Activated naive CD4-positive, alpha-beta T cell treated with anti-CD3 and anti-CD28 coated beads, Interleukin-2, amount 50 U/mL, for 24 hours (primary cell): ENCODE data around the gene RETREG1.
"Not testable (repeated sequence)": the region's sequence is repeated elsewhere in the genome, so short reads cannot be mapped to it uniquely, and the experiment has no call there.

ENCODE experiments used
- H3K27ac Mint-ChIP-seq: one replicate; pipeline ENCODE4 v1.8.0; 2021; ENCODE audit warnings: mild to moderate bottlenecking, mixed read lengths
- H3K27me3 Mint-ChIP-seq: one replicate; pipeline ENCODE4 v1.8.0; 2021; ENCODE audit warnings: mixed read lengths
- H3K36me3 Mint-ChIP-seq: one replicate; pipeline ENCODE4 v1.8.0; 2021; ENCODE audit warnings: mixed read lengths
- H3K4me1 Mint-ChIP-seq: one replicate; pipeline ENCODE4 v1.8.0; 2021; ENCODE audit warnings: mixed read lengths
- H3K4me3 Mint-ChIP-seq: one replicate; pipeline ENCODE4 v1.8.0; 2021; ENCODE audit warnings: mild to moderate bottlenecking, mixed read lengths
- H3K9me3 Mint-ChIP-seq: one replicate; pipeline ENCODE4 v1.8.0; 2021; ENCODE audit warnings: mixed read lengths

The RETREG1 gene

DNA sequence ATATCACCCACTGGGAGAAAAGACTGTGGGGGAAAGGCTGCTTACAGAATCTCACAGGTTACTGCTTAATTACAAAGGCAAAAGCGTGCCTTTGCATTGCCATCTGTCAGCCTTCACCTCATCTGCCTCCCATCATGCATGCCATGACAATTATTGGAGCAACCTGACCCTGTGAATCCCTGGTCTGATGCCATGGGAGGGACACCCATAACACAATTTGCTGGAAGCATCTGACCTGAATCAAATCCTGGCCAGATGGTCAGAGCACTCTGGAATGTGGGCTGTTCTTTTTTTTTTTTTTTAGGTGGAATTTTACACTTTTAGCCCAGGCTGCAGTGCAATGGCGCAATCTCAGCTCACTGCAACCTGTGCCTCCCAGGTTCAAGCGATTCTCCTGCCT lies 11.6 kb upstream of the RETREG1 start:
- H3K27ac Mint-ChIP-seq = peak overlapping the region; percentile 46
- no peaks in the 10 kb centered on the region for H3K36me3 Mint-ChIP-seq
- H3K9me3 Mint-ChIP-seq = no peaks in the 10 kb centered on the region
- H3K4me3 Mint-ChIP-seq = no peak overlapping the region
- H3K4me1 Mint-ChIP-seq = peaks cover 72% of the 10 kb centered on the region
- H3K27me3 Mint-ChIP-seq = no peaks in the 10 kb centered on the region

DNA sequence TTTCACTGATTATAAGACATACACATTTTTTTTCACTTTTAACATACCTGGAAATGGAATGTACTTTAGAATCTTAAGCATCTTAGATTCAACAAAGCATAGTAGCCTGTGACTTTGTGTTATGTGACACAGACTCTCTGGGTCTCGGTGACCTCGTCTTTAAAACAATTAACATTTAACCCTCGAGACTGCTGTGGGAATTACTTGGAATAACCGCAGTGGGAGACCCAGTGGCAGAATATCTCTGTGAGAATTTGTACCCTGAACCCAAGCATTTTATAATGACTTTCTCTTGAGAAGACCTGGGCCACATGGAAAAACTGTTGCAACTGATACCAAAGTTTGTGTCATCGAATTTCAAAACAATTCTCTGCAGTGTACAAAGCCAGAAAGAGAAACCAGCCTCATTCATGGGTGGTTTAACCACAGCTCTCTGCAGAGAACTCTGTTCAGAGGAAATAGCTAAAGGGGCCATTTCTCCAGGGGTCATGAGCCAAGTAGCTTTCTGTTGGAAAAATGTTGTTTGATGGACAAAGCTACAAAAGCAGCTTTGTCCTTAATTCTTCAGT lies 10.0 kb upstream of the RETREG1 start:
- Mint-ChIP-seq H3K4me3 (peak overlapping the region; percentile 43), H3K27ac (peak overlapping the region; percentile 98)

DNA sequence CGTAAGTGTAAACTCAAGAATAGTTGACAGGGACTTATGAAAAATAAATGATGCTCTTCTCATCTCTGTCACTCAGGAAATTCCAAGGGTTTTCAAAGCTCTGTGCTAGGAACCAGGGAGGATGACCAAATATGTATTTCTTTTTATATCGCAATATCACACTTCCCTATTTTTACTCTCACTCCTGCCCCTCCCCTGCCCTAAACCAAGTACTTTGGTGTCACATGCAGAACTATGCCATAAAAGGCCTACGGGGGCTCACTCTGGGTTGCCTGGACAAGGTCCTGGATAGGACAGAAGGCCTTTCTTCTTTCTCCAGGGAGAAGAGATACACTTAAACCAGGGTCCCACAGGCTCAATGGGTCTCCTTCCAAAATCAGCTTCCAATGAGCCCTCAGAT lies 8.3 kb upstream of the RETREG1 start:
- no peaks in the 10 kb centered on the region for H3K27me3 Mint-ChIP-seq
- H3K4me3 Mint-ChIP-seq = no peak overlapping the region
- peaks cover 73% of the 10 kb centered on the region for H3K4me1 Mint-ChIP-seq
- peak overlapping the region; percentile 79 for H3K27ac Mint-ChIP-seq
- no peaks in the 10 kb centered on the region for H3K9me3 Mint-ChIP-seq
- no peaks in the 10 kb centered on the region for H3K36me3 Mint-ChIP-seq

More for the DNA sequence above, 10.0 kb upstream of the RETREG1 start:
- H3K4me1 Mint-ChIP-seq = peaks cover 73% of the 10 kb centered on the region
- H3K27me3 Mint-ChIP-seq = no peaks in the 10 kb centered on the region
- no peaks in the 10 kb centered on the region for H3K36me3 Mint-ChIP-seq
- no peaks in the 10 kb centered on the region for H3K9me3 Mint-ChIP-seq

DNA sequence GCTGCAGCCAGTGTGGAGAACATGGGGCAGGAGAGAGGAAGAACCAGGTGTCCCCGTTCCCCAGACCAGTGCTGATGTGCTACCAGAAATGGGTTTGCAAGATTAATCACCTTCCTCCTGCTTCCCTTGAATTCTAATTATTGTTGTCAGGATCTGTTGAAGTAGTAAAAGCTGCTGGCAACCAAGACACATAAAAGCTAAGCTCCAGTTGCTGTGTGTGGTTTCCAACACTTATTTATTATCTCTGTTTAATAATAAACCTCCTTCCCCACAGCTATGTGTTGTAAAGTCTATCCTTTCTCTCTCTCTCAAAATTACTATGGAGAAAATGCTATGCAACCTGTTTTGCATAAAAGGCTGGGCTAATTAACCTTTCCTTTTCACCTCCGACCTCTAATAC lies 2.3 kb upstream of the RETREG1 start:
- H3K9me3 Mint-ChIP-seq = no peaks in the 10 kb centered on the region
- no peak overlapping the region for H3K4me3 Mint-ChIP-seq
- H3K27me3 Mint-ChIP-seq = no peaks in the 10 kb centered on the region
- no peaks in the 10 kb centered on the region for H3K36me3 Mint-ChIP-seq
- no peak overlapping the region for H3K27ac Mint-ChIP-seq
- H3K4me1 Mint-ChIP-seq = peaks cover 41% of the 10 kb centered on the region

DNA sequence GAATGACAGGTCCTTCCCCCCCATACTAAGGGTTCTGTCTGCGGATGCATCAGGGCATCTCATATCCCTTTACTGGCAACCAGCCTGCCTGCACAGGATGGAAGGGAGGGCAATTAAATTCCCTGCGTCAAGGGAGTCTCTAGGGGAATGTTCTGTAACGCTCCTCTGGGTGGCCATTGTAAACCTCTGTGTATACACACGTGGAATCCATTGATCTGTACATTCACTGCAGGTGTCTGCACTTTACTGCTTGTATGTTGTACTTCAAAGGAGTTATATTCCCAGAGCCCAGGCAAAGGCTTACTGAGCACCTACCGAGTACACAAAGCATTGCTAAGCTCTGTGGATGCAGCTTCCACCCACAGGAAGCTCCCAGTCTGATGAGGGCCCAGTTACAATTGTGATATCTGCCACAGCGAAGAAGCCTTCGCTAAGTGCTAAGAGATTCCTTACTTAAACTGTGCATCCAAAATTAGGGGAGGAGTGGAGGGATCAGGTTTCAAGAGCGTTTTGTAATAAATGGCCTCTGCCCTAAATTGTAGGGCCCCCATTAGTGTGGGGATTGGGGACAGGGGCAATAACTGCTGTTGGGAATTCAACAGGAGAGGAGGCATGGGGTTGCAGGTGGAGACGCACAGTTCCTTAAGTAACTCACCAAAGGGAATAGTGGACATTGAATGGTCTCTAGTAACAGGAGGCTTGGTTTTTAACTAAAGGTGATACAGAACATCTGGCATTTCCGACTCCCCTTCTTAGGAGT lies 1.5 kb upstream of the RETREG1 start:
- Mint-ChIP-seq H3K9me3 (no peaks in the 10 kb centered on the region), H3K27me3 (no peaks in the 10 kb centered on the region), H3K4me1 (peaks cover 46% of the 10 kb centered on the region), H3K4me3 (no peak overlapping the region), H3K36me3 (no peaks in the 10 kb centered on the region), H3K27ac (no peak overlapping the region)

DNA sequence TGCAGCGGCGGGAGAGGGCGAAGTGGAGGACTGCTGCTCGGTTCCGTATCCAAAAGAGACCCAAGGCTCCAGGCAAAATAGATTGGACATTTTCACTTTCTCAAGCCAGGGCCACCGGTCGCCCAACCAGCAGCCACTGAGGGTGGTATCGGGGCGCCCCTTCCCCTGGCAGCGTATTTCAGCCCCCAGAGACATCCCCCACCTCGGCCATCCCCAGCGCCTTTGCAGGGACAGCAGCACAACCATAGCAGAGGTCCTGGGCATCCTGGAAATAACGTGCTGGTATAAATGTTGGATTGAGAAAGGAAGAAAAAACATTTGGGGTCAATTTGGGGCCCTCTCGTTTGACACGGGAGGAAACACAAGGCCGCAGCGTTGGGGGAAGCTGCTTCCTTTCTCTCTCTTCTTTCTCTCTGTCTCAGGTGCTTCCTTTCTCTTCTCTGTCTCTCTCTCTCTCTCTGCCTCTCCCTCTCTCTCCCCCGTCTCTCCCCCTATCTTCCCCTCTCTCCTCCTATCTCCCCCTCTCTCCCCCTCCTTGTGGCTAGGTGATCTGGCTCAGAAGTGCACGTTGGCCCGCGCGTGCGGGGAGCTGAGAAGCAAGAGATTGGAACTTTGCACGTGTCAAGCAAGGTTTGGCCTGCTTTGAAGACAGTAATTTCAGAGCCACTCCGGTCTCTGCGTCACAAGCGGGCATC lies 624 bp upstream of the RETREG1 start:
- Mint-ChIP-seq H3K9me3 (no peaks in the 10 kb centered on the region), H3K27me3 (no peaks in the 10 kb centered on the region), H3K36me3 (no peaks in the 10 kb centered on the region), H3K27ac (no peak overlapping the region), H3K4me3 (no peak overlapping the region), H3K4me1 (peaks cover 55% of the 10 kb centered on the region)

GRCh38 chr5:16615741-16616535 lies 859 bp downstream of the RETREG1 start:
- Mint-ChIP-seq H3K27me3 (no peaks in the 10 kb centered on the region), H3K4me1 (peaks cover 59% of the 10 kb centered on the region), H3K4me3 (peak overlapping the region; percentile 91)

GRCh38 chr5:16612007-16612406 lies 4.8 kb downstream of the RETREG1 start:
- peaks cover 10% of the 10 kb centered on the region for H3K36me3 Mint-ChIP-seq
- peak overlapping the region; percentile 85 for H3K27ac Mint-ChIP-seq
- H3K27me3 Mint-ChIP-seq = no peaks in the 10 kb centered on the region
- H3K4me1 Mint-ChIP-seq = peaks cover 84% of the 10 kb centered on the region
- H3K4me3 Mint-ChIP-seq = peak overlapping the region; percentile 40
- H3K9me3 Mint-ChIP-seq = no peaks in the 10 kb centered on the region

More at GRCh38 chr5:16615741-16616535, 859 bp downstream of the RETREG1 start:
- Mint-ChIP-seq H3K9me3 (no peaks in the 10 kb centered on the region), H3K27ac (peak overlapping the region; percentile 94), H3K36me3 (peaks cover 8% of the 10 kb centered on the region)

- not testable (repeated sequence) for H3K27me3 Mint-ChIP-seq
- peaks cover 91% of the 10 kb centered on the region for H3K4me1 Mint-ChIP-seq
Measured at GRCh38 chr5:16610896-16611295, 5.9 kb downstream of the RETREG1 start.

GRCh38 chr5:16609412-16609811 lies 7.4 kb downstream of the RETREG1 start:
- Mint-ChIP-seq H3K27ac (peak overlapping the region; percentile 49), H3K36me3 (peaks cover 20% of the 10 kb centered on the region), H3K27me3 (no peaks in the 10 kb centered on the region), H3K4me1 (peaks cover 94% of the 10 kb centered on the region), H3K4me3 (no peak overlapping the region), H3K9me3 (no peaks in the 10 kb centered on the region)

More at GRCh38 chr5:16610896-16611295, 5.9 kb downstream of the RETREG1 start:
- H3K4me3 Mint-ChIP-seq, H3K9me3 Mint-ChIP-seq: not testable (repeated sequence)
- peak overlapping the region; percentile 51 for H3K27ac Mint-ChIP-seq
- peaks cover 19% of the 10 kb centered on the region for H3K36me3 Mint-ChIP-seq

DNA sequence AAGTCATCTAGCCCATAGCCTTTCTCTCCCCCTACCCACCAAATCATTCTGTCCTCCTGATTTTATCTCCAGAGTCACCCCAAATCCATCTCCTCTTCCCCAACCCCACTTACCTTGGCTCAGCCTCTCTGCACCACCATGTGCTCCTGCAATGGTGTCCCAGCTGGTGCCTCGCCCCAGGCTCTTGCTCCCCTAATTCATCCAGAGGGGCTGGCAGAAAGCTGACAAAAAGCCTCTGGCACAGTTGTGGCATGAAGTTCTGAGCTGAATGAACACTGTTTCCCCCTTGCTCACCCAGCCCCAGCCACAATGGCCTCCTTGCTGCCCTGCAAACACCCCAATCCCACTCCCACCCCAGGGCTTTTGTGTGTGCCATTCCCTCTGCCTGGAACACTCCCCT lies 10.2 kb downstream of the RETREG1 start:
- H3K4me3 Mint-ChIP-seq = no peak overlapping the region
- peak overlapping the region; percentile 60 for H3K27ac Mint-ChIP-seq
- peaks cover 31% of the 10 kb centered on the region for H3K36me3 Mint-ChIP-seq
- H3K4me1 Mint-ChIP-seq = peaks cover 93% of the 10 kb centered on the region
- H3K27me3 Mint-ChIP-seq = no peaks in the 10 kb centered on the region
- no peaks in the 10 kb centered on the region for H3K9me3 Mint-ChIP-seq

DNA sequence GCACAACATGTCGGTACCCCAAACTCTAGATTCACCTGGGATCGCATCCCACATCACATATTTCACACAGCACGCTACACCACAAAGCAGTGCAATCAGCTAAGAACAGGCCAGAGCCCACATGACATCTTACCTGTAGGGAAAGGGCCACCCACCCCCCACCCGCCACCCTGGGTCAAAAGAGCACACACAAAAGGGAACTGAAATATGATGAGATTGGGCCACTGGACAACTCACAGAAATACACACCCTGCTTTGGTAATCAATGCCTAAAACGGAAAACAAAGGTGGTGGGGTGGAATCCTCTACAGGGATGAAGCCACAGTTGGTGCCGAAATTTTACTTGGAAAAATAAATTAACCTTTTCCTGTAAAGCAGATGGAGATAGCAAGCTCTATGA lies 13.1 kb downstream of the RETREG1 start:
- Mint-ChIP-seq H3K36me3 (peaks cover 31% of the 10 kb centered on the region), H3K27me3 (no peaks in the 10 kb centered on the region), H3K4me1 (peaks cover 87% of the 10 kb centered on the region), H3K27ac (no peak overlapping the region), H3K4me3 (no peak overlapping the region), H3K9me3 (no peaks in the 10 kb centered on the region)

DNA sequence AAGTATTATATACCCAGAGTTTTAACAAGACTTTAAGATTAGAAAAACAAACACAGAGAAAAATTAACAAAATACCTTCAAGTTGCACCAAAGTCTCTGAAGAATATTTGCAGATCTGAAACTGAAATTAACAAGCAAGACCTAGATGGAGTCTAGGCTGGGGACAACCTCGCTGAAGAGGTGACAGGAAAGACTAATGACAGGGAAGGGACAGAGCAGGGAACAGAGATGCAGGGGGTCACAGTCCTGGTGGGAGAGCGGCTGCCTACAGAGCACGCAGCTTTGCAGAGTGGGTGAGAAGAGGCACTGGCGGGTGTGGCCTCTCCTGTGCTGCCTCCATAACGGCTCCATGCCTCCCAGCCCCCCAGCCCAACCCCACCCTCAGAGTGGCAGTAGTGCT lies 13.5 kb downstream of the RETREG1 start:
- H3K36me3 Mint-ChIP-seq = peaks cover 31% of the 10 kb centered on the region
- peak overlapping the region; percentile 30 for H3K27ac Mint-ChIP-seq
- no peaks in the 10 kb centered on the region for H3K27me3 Mint-ChIP-seq
- H3K4me3 Mint-ChIP-seq = no peak overlapping the region
- no peaks in the 10 kb centered on the region for H3K9me3 Mint-ChIP-seq
- H3K4me1 Mint-ChIP-seq = peaks cover 87% of the 10 kb centered on the region

DNA sequence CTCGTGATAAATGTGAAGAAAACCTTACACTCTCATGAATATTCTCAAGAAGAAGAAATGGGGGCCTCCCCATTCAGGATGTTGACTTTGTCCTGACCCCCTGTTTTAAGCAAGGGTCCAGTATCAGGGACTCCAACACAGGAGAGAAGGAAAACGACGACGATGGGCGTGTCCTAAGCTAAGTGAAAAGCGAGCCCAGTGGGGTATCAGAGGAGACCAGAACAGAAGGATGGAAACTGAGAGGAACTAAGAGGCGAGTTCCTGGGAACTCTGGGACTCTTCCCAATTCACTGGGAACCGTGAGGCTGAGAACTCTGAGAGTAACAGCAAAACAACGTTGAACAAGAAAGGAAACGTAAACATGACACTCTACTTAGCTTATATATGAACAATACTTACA lies 14.6 kb downstream of the RETREG1 start:
- Mint-ChIP-seq H3K4me3 (no peak overlapping the region), H3K36me3 (peaks cover 31% of the 10 kb centered on the region), H3K27me3 (no peaks in the 10 kb centered on the region), H3K9me3 (no peaks in the 10 kb centered on the region), H3K27ac (no peak overlapping the region), H3K4me1 (peaks cover 91% of the 10 kb centered on the region)

GRCh38 chr5:16600946-16601345 lies 15.9 kb downstream of the RETREG1 start:
- Mint-ChIP-seq H3K27ac (peak overlapping the region; percentile 19), H3K9me3 (no peaks in the 10 kb centered on the region), H3K27me3 (no peaks in the 10 kb centered on the region), H3K4me1 (peaks cover 92% of the 10 kb centered on the region), H3K36me3 (peaks cover 21% of the 10 kb centered on the region), H3K4me3 (no peak overlapping the region)
